Uterus (tissue), 2 donors: Measurements from ENCODE around the gene ABLIM2.

Experiments
- POLR2A ChIP-seq, 2 donors: fragments of 450-650 bp; IDR thresholded peaks; one replicate each; pipeline ENCODE4 v1.6.1; 2016; ENCODE audit warnings: antibody characterized with exemption in 2 of 2, mild to moderate bottlenecking in 1 of 2, moderate library complexity in 1 of 2
- TF ChIP-seq, protein P1 (sequence below), 4 experiments: fragments of 200-600 bp in 2 of 4; fragments of 450-650 bp in 2 of 4; sonication (generic) in 2 of 4; IDR thresholded peaks; one replicate each; pipeline ENCODE4 v1.5.1; 2016 to 2019; ENCODE audit warnings: antibody characterized with exemption in 4 of 4, mild to moderate bottlenecking in 2 of 4, moderate library complexity in 1 of 4

DNA sequence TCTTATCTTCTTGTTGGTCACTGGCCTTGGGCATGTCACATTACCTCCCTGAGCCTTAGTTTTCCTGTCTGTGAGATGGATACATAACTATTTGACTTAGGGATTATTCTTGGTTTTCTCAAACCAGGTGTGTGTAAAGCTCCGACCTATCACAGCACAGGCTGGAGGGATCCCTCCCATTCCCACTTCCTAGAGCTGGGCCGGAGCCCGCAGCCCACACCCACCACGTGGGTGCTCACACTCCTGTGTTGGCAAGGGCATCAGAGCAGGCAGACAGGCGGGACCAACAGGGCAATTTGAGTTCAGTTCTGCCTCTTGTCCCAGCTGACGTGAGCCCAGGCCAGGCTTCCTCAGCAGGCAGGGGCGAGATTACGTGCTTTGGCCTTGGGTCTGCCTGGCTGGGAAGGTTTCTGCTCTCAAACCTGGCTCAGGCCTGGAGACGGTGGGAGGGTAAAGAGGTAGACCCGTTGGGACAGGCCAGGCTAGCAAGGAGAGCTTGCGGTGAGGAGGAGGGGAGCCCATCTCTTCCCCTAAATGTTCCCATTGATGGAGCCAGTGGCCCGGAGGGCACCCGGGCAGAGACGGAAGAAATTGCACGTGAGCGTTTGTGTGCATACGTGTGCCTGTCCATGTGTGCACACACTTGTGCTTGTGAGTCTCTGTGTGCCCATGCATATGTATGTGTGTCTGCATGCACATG, 39.7 kb upstream of the ABLIM2 start:
- TF ChIP-seq, protein P1, sequence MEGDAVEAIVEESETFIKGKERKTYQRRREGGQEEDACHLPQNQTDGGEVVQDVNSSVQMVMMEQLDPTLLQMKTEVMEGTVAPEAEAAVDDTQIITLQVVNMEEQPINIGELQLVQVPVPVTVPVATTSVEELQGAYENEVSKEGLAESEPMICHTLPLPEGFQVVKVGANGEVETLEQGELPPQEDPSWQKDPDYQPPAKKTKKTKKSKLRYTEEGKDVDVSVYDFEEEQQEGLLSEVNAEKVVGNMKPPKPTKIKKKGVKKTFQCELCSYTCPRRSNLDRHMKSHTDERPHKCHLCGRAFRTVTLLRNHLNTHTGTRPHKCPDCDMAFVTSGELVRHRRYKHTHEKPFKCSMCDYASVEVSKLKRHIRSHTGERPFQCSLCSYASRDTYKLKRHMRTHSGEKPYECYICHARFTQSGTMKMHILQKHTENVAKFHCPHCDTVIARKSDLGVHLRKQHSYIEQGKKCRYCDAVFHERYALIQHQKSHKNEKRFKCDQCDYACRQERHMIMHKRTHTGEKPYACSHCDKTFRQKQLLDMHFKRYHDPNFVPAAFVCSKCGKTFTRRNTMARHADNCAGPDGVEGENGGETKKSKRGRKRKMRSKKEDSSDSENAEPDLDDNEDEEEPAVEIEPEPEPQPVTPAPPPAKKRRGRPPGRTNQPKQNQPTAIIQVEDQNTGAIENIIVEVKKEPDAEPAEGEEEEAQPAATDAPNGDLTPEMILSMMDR (IDR thresholded peaks at IDR 0.05): no peak
- no peak for TF ChIP-seq POLR2A (IDR thresholded peaks at IDR 0.05)
